ENCODE data around the gene INSL3. TPM values are rescaled to one million over a fixed set of nuclear protein-coding genes. Genes with fewer than 3 reads are reported as not detected.

Gene INSL3
- total RNA-seq, 1 donor from 2014 or later, result not detected

- Histone ChIP-seq H3K27me3 (ENCODE audit: control insufficient read depth, insufficient read depth, low read length) (peaks cover 8% of the 10 kb centered on the region), H3K36me3 (ENCODE audit: control insufficient read depth, insufficient read depth, low read length) (no peaks in the 10 kb centered on the region), H3K4me3 (ENCODE audit: low read depth, low read length) (peak overlapping the region; percentile 38)
- peak; percentile 39 for DNase-seq (ENCODE audit: low read depth)
- TF ChIP-seq CTCF (IDR thresholded peaks at IDR 0.05; ENCODE audit: insufficient read depth, low read length, poor library complexity, severe bottlenecking), result no peak
These were observed 20.7 kb upstream of the INSL3 start for GRCh38 chr19:17841810-17842662.

- no peak for TF ChIP-seq CTCF (IDR thresholded peaks at IDR 0.05; ENCODE audit: insufficient read depth, low read length, poor library complexity, severe bottlenecking)
- peak overlapping the region; percentile 33 for H3K4me3 ChIP-seq (ENCODE audit: low read depth, low read length)
- peaks cover 8% of the 10 kb centered on the region for H3K27me3 ChIP-seq (ENCODE audit: control insufficient read depth, insufficient read depth, low read length)
These were observed 20.1 kb upstream of the INSL3 start for GRCh38 chr19:17841371-17841809.

GRCh38 chr19:17840019-17840418 lies 18.7 kb upstream of the INSL3 start:
- no peak for DNase-seq (ENCODE audit: low read depth)
- no peak overlapping the region for H3K4me3 ChIP-seq (ENCODE audit: low read depth, low read length)
- no peaks in the 10 kb centered on the region for H3K36me3 ChIP-seq (ENCODE audit: control insufficient read depth, insufficient read depth, low read length)
- TF ChIP-seq CTCF (IDR thresholded peaks at IDR 0.05; ENCODE audit: insufficient read depth, low read length, poor library complexity, severe bottlenecking), result no peak
- H3K27me3 ChIP-seq (ENCODE audit: control insufficient read depth, insufficient read depth, low read length), result peaks cover 14% of the 10 kb centered on the region

More at GRCh38 chr19:17841371-17841809, 20.1 kb upstream of the INSL3 start:
- no peak for DNase-seq (ENCODE audit: low read depth)
- no peaks in the 10 kb centered on the region for H3K36me3 ChIP-seq (ENCODE audit: control insufficient read depth, insufficient read depth, low read length)

- no peak for TF ChIP-seq CTCF (IDR thresholded peaks at IDR 0.05; ENCODE audit: insufficient read depth, low read length, poor library complexity, severe bottlenecking)
- Histone ChIP-seq H3K4me3 (ENCODE audit: low read depth, low read length) (no peak overlapping the region), H3K27me3 (ENCODE audit: control insufficient read depth, insufficient read depth, low read length) (peaks cover 14% of the 10 kb centered on the region), H3K36me3 (ENCODE audit: control insufficient read depth, insufficient read depth, low read length) (no peaks in the 10 kb centered on the region)
- no peak for DNase-seq (ENCODE audit: low read depth)
These were observed 16.7 kb upstream of the INSL3 start for GRCh38 chr19:17837972-17838371.

- DNase-seq (ENCODE audit: low read depth), result no peak
- no peak for TF ChIP-seq CTCF (IDR thresholded peaks at IDR 0.05; ENCODE audit: insufficient read depth, low read length, poor library complexity, severe bottlenecking)
- no peaks in the 10 kb centered on the region for H3K36me3 ChIP-seq (ENCODE audit: control insufficient read depth, insufficient read depth, low read length)
- H3K27me3 ChIP-seq (ENCODE audit: control insufficient read depth, insufficient read depth, low read length), result peaks cover 14% of the 10 kb centered on the region
- H3K4me3 ChIP-seq (ENCODE audit: low read depth, low read length), result no peak overlapping the region
These were observed 15.2 kb upstream of the INSL3 start for GRCh38 chr19:17836530-17836929.
